ENCODE data around the gene EBF3. TPM values are rescaled to one million over a fixed set of nuclear protein-coding genes. Genes with fewer than 3 reads are reported as not detected.

The EBF3 gene
- total and polyA plus RNA-seq, 9 of the 15 experiments (the other 6 are each of a cell fraction or from before 2014, with no cell fraction given), result not detected

- H3K9me3 ChIP-seq (replicated peaks; ENCODE audit: control insufficient read depth, insufficient read depth, low read depth, low read length), result no peaks in the 10 kb centered on the region
- no peak overlapping the region for H3K4me3 ChIP-seq
- no peaks in the 10 kb centered on the region for H3K9me1 ChIP-seq (ENCODE audit: control insufficient read depth, insufficient read depth, low read length)
- ChIA-PET POLR2A (no interaction called here), CTCF (ENCODE audit: low intra/inter-chr PET ratio) (no interaction called here)
- H4K20me1 ChIP-seq (replicated peaks; ENCODE audit: control insufficient read depth, insufficient read depth, low read length), result no peaks in the 10 kb centered on the region
- H2AFZ ChIP-seq (ENCODE audit: low read depth, low read length), result no peak overlapping the region
- DNase-seq (ENCODE audit: extremely low read depth in 1 of 4, low spot score in 3 of 4), result no peak
- intact Hi-C loops (cut with micrococcal nuclease), result no loop called here
- H3K9ac ChIP-seq (ENCODE audit: insufficient read depth in 1 of 2, low read depth in 2 of 2, low read length in 2 of 2), result no peak overlapping the region
- FAIRE-seq, result no peak
- peaks cover 0 to 5% of the 10 kb centered on the region in 2 experiments; a peak in 2 of 5 replicates for H3K27me3 ChIP-seq (ENCODE audit: control insufficient read depth in 2 of 2, insufficient read depth in 2 of 2, low read length in 2 of 2)
- H3K79me2 ChIP-seq (ENCODE audit: control insufficient read depth, insufficient read depth, low read length), result no peaks in the 10 kb centered on the region
- H3K4me2 ChIP-seq (ENCODE audit: insufficient read depth, low read length), result no peak overlapping the region
- H3K4me1 ChIP-seq (replicated peaks in 1 of 2; ENCODE audit: control insufficient read depth in 2 of 2, insufficient read depth in 2 of 2, low read length in 2 of 2), result no peaks in the 10 kb centered on the region
- 1% methylated on average over 7 of the region's 11 CpGs for WGBS (ENCODE audit: insufficient coverage, low coverage, missing lambda C conversion rate)
- H3K36me3 ChIP-seq (ENCODE audit: control insufficient read depth, insufficient read depth, low read length), result no peaks in the 10 kb centered on the region
- in situ Hi-C loops (cut with MboI), result no loop called here
- BruUV-seq (replicated peaks), result no TSS peak
- TF ChIP-seq HCFC1 (IDR thresholded peaks at IDR 0.05; ENCODE audit: low read depth, low read length), result no peak
- no peak for TF ChIP-seq RUNX1 (IDR thresholded peaks at IDR 0.05; ENCODE audit: low read depth)
- TF ChIP-seq ZNF395 (CRISPR knock-in tag; IDR thresholded peaks at IDR 0.05), result no peak
- TF ChIP-seq ZNF436 (CRISPR knock-in tag; IDR thresholded peaks at IDR 0.05), result no peak
- no peak for TF ChIP-seq ZNF212 (CRISPR knock-in tag; IDR thresholded peaks at IDR 0.05)
- no peak for TF ChIP-seq TSHZ1 (CRISPR knock-in tag; IDR thresholded peaks at IDR 0.05)
- TF ChIP-seq TRIM25 (IDR thresholded peaks at IDR 0.05; ENCODE audit: borderline replicate concordance), result no peak
- TF ChIP-seq JUNB (CRISPR knock-in tag; conservative IDR thresholded peaks at IDR 0.05), result no peak
- TF ChIP-seq MYBL2 (IDR thresholded peaks at IDR 0.05; ENCODE audit: low read depth), result no peak
- no peak for TF ChIP-seq MYBL2 (CRISPR knock-in tag; IDR thresholded peaks at IDR 0.05; ENCODE audit: borderline replicate concordance)
- TF ChIP-seq ELK3 (CRISPR knock-in tag; IDR thresholded peaks at IDR 0.05), result no peak
- no peak for TF ChIP-seq ARNT (IDR thresholded peaks at IDR 0.05)
- no peak for TF ChIP-seq KAT8 (IDR thresholded peaks at IDR 0.05; ENCODE audit: low read depth)
- no peak for ATAC-seq
- H3K27ac ChIP-seq (ENCODE audit: extremely low read depth, low read depth, low read length), result no peak overlapping the region
Measured at GRCh38 chr10:129954492-129955315, 9.4 kb downstream of the EBF3 start.
